ENCODE data around the gene CASP10. TPM values are rescaled to one million over a fixed set of nuclear protein-coding genes. Genes with fewer than 3 reads are reported as not detected.

Gene CASP10
- polyA plus RNA-seq, 1 of the 3 experiments (the other 2 are of a cell fraction): 0.12 TPM

DNA sequence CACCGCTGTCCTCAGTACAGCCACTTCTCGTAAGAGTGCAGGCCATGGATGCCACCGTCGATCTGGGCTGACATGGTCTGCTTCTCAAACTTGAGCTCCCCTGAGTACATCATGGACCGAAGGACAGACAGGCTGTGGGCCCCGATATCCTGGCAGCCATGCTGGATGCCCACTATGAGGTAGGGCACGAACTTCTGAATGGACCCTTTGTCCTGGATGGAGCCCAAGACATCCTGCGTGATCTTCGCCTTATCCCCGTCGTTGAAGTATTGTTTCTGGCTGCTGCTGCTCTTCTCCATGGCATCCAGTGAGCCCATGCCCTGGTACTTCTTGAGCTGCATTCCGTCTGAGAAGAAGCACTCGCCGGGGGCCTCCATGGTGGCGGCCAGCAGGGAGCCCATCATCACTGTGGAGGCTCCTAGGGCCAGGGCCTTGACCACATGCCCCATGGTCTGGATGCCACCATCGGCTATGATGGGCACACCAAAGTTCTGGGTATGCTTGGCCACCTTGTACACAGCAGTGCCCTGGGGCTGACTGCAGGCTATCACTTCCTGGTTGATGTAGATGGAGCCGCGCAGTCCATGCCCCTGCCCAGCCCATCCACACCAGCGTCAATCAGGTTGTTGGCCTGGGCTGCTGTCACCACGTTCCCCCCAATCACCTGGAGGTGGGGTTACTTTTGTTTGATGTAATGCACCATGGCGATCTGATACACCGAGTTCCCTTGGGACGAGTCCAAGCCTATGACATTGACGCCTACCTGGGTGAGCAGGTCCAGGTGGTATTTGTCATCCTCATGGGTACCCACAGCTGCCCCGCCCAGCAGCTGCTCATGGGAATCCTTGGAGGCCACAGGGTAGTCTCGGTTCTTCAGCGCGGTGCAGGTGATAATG is 45.2 kb upstream of the CASP10 start:
- H3K79me2 ChIP-seq (ENCODE audit: insufficient read depth): peaks cover 61% of the 10 kb centered on the region
- H3K27me3 ChIP-seq (ENCODE audit: insufficient read depth): no peaks in the 10 kb centered on the region
- no peak overlapping the region for H3K4me3 ChIP-seq (ENCODE audit: low read depth in 2 of 2, low read length in 1 of 2)
- H3F3A ChIP-seq (replicated peaks; ENCODE audit: insufficient read depth): peaks cover 3% of the 10 kb centered on the region
- no peak overlapping the region for H3K27ac ChIP-seq (ENCODE audit: low read depth in 2 of 2, low read length in 1 of 2)
- ChIA-PET CTCF (no interaction called here), POLR2A (no interaction called here)
- no peaks in the 10 kb centered on the region for H3K9me3 ChIP-seq
- H3K9me2 ChIP-seq: no peaks in the 10 kb centered on the region
- no peaks in the 10 kb centered on the region for H4K20me1 ChIP-seq (ENCODE audit: insufficient read depth)
- H3K4me1 ChIP-seq (ENCODE audit: control insufficient read depth in 1 of 2, insufficient read depth in 2 of 2, low read depth in 1 of 2, low read length in 1 of 2): 0 out of 4 replicates have a peak, but pooled peaks cover 0 to 3% of the 10 kb centered on the region in 2 experiments
- no peak overlapping the region for H3K4me2 ChIP-seq
- H2AFZ ChIP-seq (ENCODE audit: low read depth): no peak overlapping the region
- H3K36me3 ChIP-seq (replicated peaks in 1 of 2; ENCODE audit: control insufficient read depth in 1 of 2, insufficient read depth in 2 of 2, low read length in 1 of 2): peaks cover 35 to 52% of the 10 kb centered on the region in 2 experiments
- 97% methylated on average over 27 of the region's 28 CpGs for WGBS (ENCODE audit: low lambda C conversion rate)
- TF ChIP-seq ELF1 (IDR thresholded peaks at IDR 0.05): no peak
- TF ChIP-seq MXI1 (IDR thresholded peaks at IDR 0.05; ENCODE audit: low read depth, low read length): no peak
- TF ChIP-seq NFIC (IDR thresholded peaks at IDR 0.05; ENCODE audit: borderline replicate concordance): no peak
- no peak for TF ChIP-seq JUND (IDR thresholded peaks at IDR 0.05)
- TF ChIP-seq, protein P1, sequence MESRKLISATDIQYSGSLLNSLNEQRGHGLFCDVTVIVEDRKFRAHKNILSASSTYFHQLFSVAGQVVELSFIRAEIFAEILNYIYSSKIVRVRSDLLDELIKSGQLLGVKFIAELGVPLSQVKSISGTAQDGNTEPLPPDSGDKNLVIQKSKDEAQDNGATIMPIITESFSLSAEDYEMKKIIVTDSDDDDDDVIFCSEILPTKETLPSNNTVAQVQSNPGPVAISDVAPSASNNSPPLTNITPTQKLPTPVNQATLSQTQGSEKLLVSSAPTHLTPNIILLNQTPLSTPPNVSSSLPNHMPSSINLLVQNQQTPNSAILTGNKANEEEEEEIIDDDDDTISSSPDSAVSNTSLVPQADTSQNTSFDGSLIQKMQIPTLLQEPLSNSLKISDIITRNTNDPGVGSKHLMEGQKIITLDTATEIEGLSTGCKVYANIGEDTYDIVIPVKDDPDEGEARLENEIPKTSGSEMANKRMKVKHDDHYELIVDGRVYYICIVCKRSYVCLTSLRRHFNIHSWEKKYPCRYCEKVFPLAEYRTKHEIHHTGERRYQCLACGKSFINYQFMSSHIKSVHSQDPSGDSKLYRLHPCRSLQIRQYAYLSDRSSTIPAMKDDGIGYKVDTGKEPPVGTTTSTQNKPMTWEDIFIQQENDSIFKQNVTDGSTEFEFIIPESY (IDR thresholded peaks at IDR 0.05; ENCODE audit: borderline replicate concordance, low read depth): no peak
- no peak for TF ChIP-seq TCF12 (IDR thresholded peaks at IDR 0.05)
- no peak for TF ChIP-seq FOSL2 (IDR thresholded peaks at IDR 0.05; ENCODE audit: borderline replicate concordance, low read depth)
- no peak for TF ChIP-seq RXRA (IDR thresholded peaks at IDR 0.05; ENCODE audit: borderline replicate concordance, low read depth)
- no peak for TF ChIP-seq FOXJ3 (CRISPR knock-in tag; IDR thresholded peaks at IDR 0.05)
- TF ChIP-seq, protein P2, sequence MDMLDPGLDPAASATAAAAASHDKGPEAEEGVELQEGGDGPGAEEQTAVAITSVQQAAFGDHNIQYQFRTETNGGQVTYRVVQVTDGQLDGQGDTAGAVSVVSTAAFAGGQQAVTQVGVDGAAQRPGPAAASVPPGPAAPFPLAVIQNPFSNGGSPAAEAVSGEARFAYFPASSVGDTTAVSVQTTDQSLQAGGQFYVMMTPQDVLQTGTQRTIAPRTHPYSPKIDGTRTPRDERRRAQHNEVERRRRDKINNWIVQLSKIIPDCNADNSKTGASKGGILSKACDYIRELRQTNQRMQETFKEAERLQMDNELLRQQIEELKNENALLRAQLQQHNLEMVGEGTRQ (IDR thresholded peaks at IDR 0.05; ENCODE audit: borderline replicate concordance, low read depth, low read length): no peak
- TF ChIP-seq EZH2phosphoT487 (IDR thresholded peaks at IDR 0.05; ENCODE audit: borderline replicate concordance, low read depth): no peak
- no peak for TF ChIP-seq SMC3 (IDR thresholded peaks at IDR 0.05; ENCODE audit: low read depth, low read length)
- no peak for TF ChIP-seq SIN3A (IDR thresholded peaks at IDR 0.05; ENCODE audit: borderline replicate concordance, low read depth, low read length)
- TF ChIP-seq USF1 (IDR thresholded peaks at IDR 0.05; ENCODE audit: borderline replicate concordance, low read depth): no peak
- H3K9ac ChIP-seq: no peak overlapping the region
- no peak for DNase-seq

All from SK-N-SH (cell line).